H1 (cell line): ENCODE measurements around the gene MAPKAPK5. TPM values are rescaled to one million over a fixed set of nuclear protein-coding genes. Genes with fewer than 3 reads are reported as not detected.

Experiments used
- CTCF ChIA-PET: fragments of 300-600 bp; sonication (Branson Sonifier 250); formaldehyde crosslinking; loops from one replicate; lab custom pipeline; 2021; ENCODE audit not compliant: partially characterized antibody; lab: Charles Lee
- POLR2A ChIA-PET: fragments of 300-600 bp; sonication (Branson Sonifier 250); formaldehyde crosslinking; loops from one replicate; lab custom pipeline; 2021; ENCODE audit warnings: inconsistent platforms; ENCODE audit not compliant: partially characterized antibody; lab: Charles Lee
- DNase-seq, 2 experiments: peaks; one replicate each; pipeline versions ENCODE4 v3.0.0 to v3.0.0-alpha.2; 2010 to 2022; ENCODE audit warnings: low spot score in 2 of 2, low read depth in 1 of 2, mixed read lengths in 1 of 2
- FAIRE-seq: peaks from 2 replicates; lab custom pipeline; 2011; peaks lifted over from hg19 to GRCh38; lab: Jason Lieb, UNC
- H2AFZ ChIP-seq: 2 replicates; pipeline ENCODE4 v1.8.1; 2012; ENCODE audit warnings: low read length, inconsistent platforms
- H2AK5ac ChIP-seq: 2 replicates; pipeline ENCODE4 v1.6.1; 2013; ENCODE audit warnings: low read depth, low read length
- H2BK120ac ChIP-seq: replicated peaks from 2 replicates; pipeline ENCODE3; 2013; ENCODE audit warnings: low read depth, low read length, inconsistent platforms
- H2BK12ac ChIP-seq: 2 replicates; pipeline ENCODE4 v1.6.1; 2013; ENCODE audit warnings: low read depth, low read length
- H2BK15ac ChIP-seq: 2 replicates; pipeline ENCODE4 v1.6.1; 2013; ENCODE audit warnings: low read length
- H2BK20ac ChIP-seq: 2 replicates; pipeline ENCODE4 v1.6.1; 2013; ENCODE audit warnings: low read length
- H2BK5ac ChIP-seq: 2 replicates; pipeline ENCODE4 v1.6.1; 2013; ENCODE audit warnings: low read depth, low read length
- H3K14ac ChIP-seq: 2 replicates; pipeline ENCODE4 v1.6.1; 2013; ENCODE audit warnings: inconsistent platforms; ENCODE audit not compliant: insufficient read length
- H3K18ac ChIP-seq: 2 replicates; pipeline ENCODE4 v1.6.1; 2013; ENCODE audit warnings: low read length; ENCODE audit errors: extremely low read depth
- H3K23ac ChIP-seq: 2 replicates; pipeline ENCODE4 v1.6.1; 2013; ENCODE audit warnings: inconsistent platforms; ENCODE audit not compliant: insufficient read length
- H3K23me2 ChIP-seq: 2 replicates; pipeline ENCODE4 v1.6.1; 2013; ENCODE audit warnings: low read depth, low read length
- H3K27ac ChIP-seq: 2 replicates; pipeline ENCODE4 v1.6.1; 2011; ENCODE audit warnings: low read depth, low read length, inconsistent platforms
- H3K27me3 ChIP-seq, 4 experiments: replicated peaks in 1 of 4; 1 replicate in 1 of 4; 2 replicates in 3 of 4; pipeline versions ENCODE4 v1.6.1 to v1.8.1; 2011 to 2013; ENCODE audit warnings: low read length in 3 of 4, mild to moderate bottlenecking in 3 of 4, inconsistent platforms in 2 of 4, mixed read lengths in 2 of 4, moderate library complexity in 1 of 4; ENCODE audit not compliant: control insufficient read depth in 3 of 4, insufficient read depth in 3 of 4; ENCODE audit errors: extremely low read depth in 1 of 4
- H3K36me3 ChIP-seq, 4 experiments: 2 replicates each; pipeline versions ENCODE4 v1.6.1 to v1.8.1; 2011 to 2013; ENCODE audit warnings: mild to moderate bottlenecking in 4 of 4, low read length in 3 of 4, moderate library complexity in 2 of 4, control low read depth in 1 of 4, inconsistent platforms in 1 of 4; ENCODE audit not compliant: insufficient read depth in 4 of 4, control insufficient read depth in 2 of 4
- H3K4ac ChIP-seq: replicated peaks from 2 replicates; pipeline ENCODE3; 2013; ENCODE audit warnings: low read length, low read depth, mixed read lengths, inconsistent platforms; ENCODE audit not compliant: insufficient read length
- H3K4me1 ChIP-seq, 4 experiments: replicated peaks in 1 of 4; 1 replicate in 1 of 4; 2 replicates in 3 of 4; pipeline versions ENCODE4 v1.6.1 to v1.8.1; 2011 to 2013; ENCODE audit warnings: low read length in 3 of 4, inconsistent platforms in 2 of 4, mixed read lengths in 1 of 4; ENCODE audit not compliant: insufficient read depth in 4 of 4, control insufficient read depth in 3 of 4
- H3K4me2 ChIP-seq, 2 experiments: 2 replicates each; pipeline versions ENCODE4 v1.6.1 to v1.8.1; 2011 to 2013; ENCODE audit warnings: low read depth in 2 of 2, low read length in 2 of 2, control low read depth in 1 of 2, inconsistent platforms in 1 of 2, mild to moderate bottlenecking in 1 of 2; ENCODE audit not compliant: insufficient read depth in 1 of 2
- H3K4me3 ChIP-seq, 4 experiments: fragments of 200-600, 300-600 bp in 1 of 4; sonication (generic), shearing (Covaris generic), sonication (Bioruptor Twin) in 1 of 4; 2 replicates each; pipeline versions ENCODE4 v1.5.1 to v1.8.1; 2011 to 2016; ENCODE audit warnings: low read length in 4 of 4, low read depth in 3 of 4, control low read depth in 2 of 4, inconsistent platforms in 2 of 4, mild to moderate bottlenecking in 2 of 4, mixed read lengths in 1 of 4, moderate library complexity in 1 of 4; ENCODE audit not compliant: insufficient read depth in 2 of 4; ENCODE audit errors: extremely low read depth in 1 of 4
- H3K56ac ChIP-seq: replicated peaks from 2 replicates; pipeline ENCODE3; 2013; ENCODE audit warnings: low read depth, mild to moderate bottlenecking, mixed read lengths, low read length, inconsistent platforms; ENCODE audit not compliant: insufficient read length
- H3K79me1 ChIP-seq: 2 replicates; pipeline ENCODE4 v1.6.1; 2013; ENCODE audit warnings: low read depth, low read length, control low read depth
- H3K79me2 ChIP-seq, 2 experiments: 2 replicates each; pipeline versions ENCODE4 v1.6.1 to v1.8.1; 2012 to 2013; ENCODE audit warnings: low read length in 2 of 2, mild to moderate bottlenecking in 2 of 2, inconsistent platforms in 1 of 2; ENCODE audit not compliant: insufficient read depth in 2 of 2, control insufficient read depth in 1 of 2
- H3K9ac ChIP-seq, 4 experiments: replicated peaks in 1 of 4; 1 replicate in 1 of 4; 2 replicates in 3 of 4; pipeline versions ENCODE4 v1.6.1 to v1.8.1; 2011 to 2013; ENCODE audit warnings: low read depth in 3 of 4, low read length in 3 of 4, control low read depth in 2 of 4, mild to moderate bottlenecking in 2 of 4, moderate library complexity in 2 of 4, inconsistent platforms in 1 of 4; ENCODE audit errors: extremely low read depth in 1 of 4
- H3K9me3 ChIP-seq, 2 experiments: 2 replicates each; pipeline versions ENCODE4 v1.6.1 to v1.8.1; 2012 to 2013; ENCODE audit warnings: mild to moderate bottlenecking in 2 of 2, moderate library complexity in 2 of 2, control low read depth in 1 of 2, inconsistent platforms in 1 of 2, low read depth in 1 of 2, low read length in 1 of 2, mixed read lengths in 1 of 2; ENCODE audit not compliant: insufficient read depth in 2 of 2
- H4K20me1 ChIP-seq, 2 experiments: replicated peaks in 1 of 2; 2 replicates each; pipeline versions ENCODE3 to v1.8.1; 2011 to 2013; ENCODE audit warnings: inconsistent platforms in 2 of 2, low read length in 2 of 2, mild to moderate bottlenecking in 1 of 2; ENCODE audit not compliant: insufficient read depth in 2 of 2, control insufficient read depth in 1 of 2
- H4K5ac ChIP-seq: 2 replicates; pipeline ENCODE4 v1.6.1; 2013; ENCODE audit warnings: low read length, low read depth, mixed read lengths, inconsistent platforms; ENCODE audit not compliant: insufficient read length
- H4K8ac ChIP-seq: 2 replicates; pipeline ENCODE4 v1.8.0; 2013; ENCODE audit warnings: mild to moderate bottlenecking, moderate library complexity, low read length, inconsistent platforms; ENCODE audit not compliant: insufficient read depth; ENCODE audit errors: extremely low read depth
- H4K91ac ChIP-seq: replicated peaks from 2 replicates; pipeline ENCODE3; 2013; ENCODE audit warnings: low read length, mixed read lengths, inconsistent platforms; ENCODE audit not compliant: insufficient read length
- ASH2L ChIP-seq: fragments of 200-600, 300-600 bp; sonication (generic); IDR thresholded peaks from one replicate; pipeline ENCODE4 v1.7.1; 2017; ENCODE audit warnings: low read length
- CHD1 ChIP-seq: IDR thresholded peaks from 2 replicates; pipeline ENCODE4 v1.6.1; 2012; ENCODE audit warnings: low read depth, low read length, improper control_type of control experiment
- EGR1 ChIP-seq: IDR thresholded peaks from 2 replicates; pipeline ENCODE4 v1.6.1; 2011; ENCODE audit warnings: low read depth, low read length, borderline replicate concordance
- HDAC6 ChIP-seq: IDR thresholded peaks from one replicate; pipeline ENCODE4 v1.7.1; 2012; ENCODE audit warnings: low read depth, mild to moderate bottlenecking, inconsistent platforms, low read length, moderate library complexity
- NRF1 ChIP-seq: IDR thresholded peaks from 2 replicates; pipeline ENCODE4 v1.6.1; 2011; ENCODE audit warnings: mild to moderate bottlenecking, low read depth, low read length, improper control_type of control experiment
- RNF2 ChIP-seq: fragments of 200-900, 300-1000 bp; sonication (generic); IDR thresholded peaks from 2 replicates; pipeline ENCODE4 v1.7.1; 2016; ENCODE audit warnings: borderline replicate concordance, low read depth, mild to moderate bottlenecking, antibody characterized with exemption, low read length; ENCODE audit not compliant: poor library complexity, severe bottlenecking; ENCODE audit errors: missing control alignments
- SP1 ChIP-seq: IDR thresholded peaks from 2 replicates; pipeline ENCODE4 v1.6.1; 2011; ENCODE audit warnings: low read depth, low read length
- TAF1 ChIP-seq: IDR thresholded peaks from 2 replicates; pipeline ENCODE4 v1.6.1; 2011; ENCODE audit warnings: mild to moderate bottlenecking, low read depth, low read length
- TAF7 ChIP-seq: optimal IDR thresholded peaks from 2 replicates; pipeline ENCODE3; 2011; ENCODE audit warnings: low read depth, mild to moderate bottlenecking, inconsistent platforms, low read length, moderate library complexity, borderline replicate concordance
- WGBS, 2 experiments: shearing (Covaris generic) in 1 of 2; methylation state at CpG; one replicate each; pipeline versions ENCODE4 v1.1.6 to v1.1.7; 2013 to 2015; ENCODE audit warnings: low lambda C conversion rate in 2 of 2, mixed read lengths in 2 of 2, inconsistent platforms in 1 of 2, low coverage in 1 of 2, missing lambda C conversion rate in 1 of 2; ENCODE audit not compliant: insufficient replicate concordance in 2 of 2, insufficient coverage in 1 of 2, insufficient read length in 1 of 2; ENCODE audit errors: extremely low coverage in 1 of 2, missing lambda C conversion rate in 1 of 2; 5-methylcytosine and 5-hydroxymethylcytosine counted together
- polyA plus RNA-seq, 7 experiments: library from polyadenylated mRNA; depleted of rRNA in 3 of 7; stranded (reverse) in 5 of 7; unstranded in 2 of 7; fragments of >200 nt in 5 of 7; fragments of 200-250 nt in 2 of 7; gene quantifications; 1 replicate in 5 of 7; 2 replicates in 1 of 7; 4 replicates in 1 of 7; pipeline versions ENCODE4 v1.2.1 to v1.2.3, GENCODE V29; 2011 to 2013; ENCODE audit warnings: missing spikeins in 2 of 7, mixed read lengths in 2 of 7
- total RNA-seq: library from RNA; stranded (reverse); fragmentation: NEBNext Ultra II Directional; extraction: Animal tissue kit (Norgen Biotek cat#: 25700); gene quantifications from 2 replicates; pipeline ENCODE4 v1.2.1, GENCODE V29; 2021
- TF ChIP-seq, protein P1 (sequence below), 3 experiments: IDR thresholded peaks; 1 replicate in 2 of 3; 2 replicates in 1 of 3; pipeline versions ENCODE4 v1.5.1 to v1.6.1; 2011; ENCODE audit warnings: low read length in 3 of 3, mild to moderate bottlenecking in 3 of 3, inconsistent platforms in 2 of 3, low read depth in 1 of 3, moderate library complexity in 1 of 3; ENCODE audit not compliant: insufficient read depth in 1 of 3; ENCODE audit errors: control extremely low read depth in 1 of 3

MAPKAPK5 gene
- total and polyA plus RNA-seq, 2 of the 8 experiments (the other 6 are each of a cell fraction or from before 2014, with no cell fraction given): 40.0 to 91.5 TPM

DNA sequence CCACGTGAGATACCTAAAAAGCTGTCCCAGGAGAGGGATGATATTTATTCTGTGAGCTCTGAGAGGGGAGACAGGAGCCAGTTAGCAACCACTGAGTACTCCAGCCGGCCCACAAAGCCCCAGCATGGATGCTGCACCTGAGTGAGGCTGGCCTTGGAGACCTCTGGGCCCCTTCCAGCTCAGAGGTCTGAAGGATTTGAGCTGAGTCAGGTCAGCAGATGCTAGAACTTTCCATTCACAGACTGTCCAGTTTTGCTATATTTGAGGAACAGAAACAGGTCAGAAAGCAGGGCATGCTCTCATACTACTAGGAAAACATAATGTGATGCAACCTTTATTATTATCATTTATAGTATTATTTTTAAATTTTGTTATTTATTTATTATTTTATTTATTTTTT lies 15.0 kb upstream of the MAPKAPK5 start:
- H3K27ac ChIP-seq: no peak overlapping the region
- H3K27me3 ChIP-seq: no peaks in the 10 kb centered on the region
- no peak overlapping the region for H2BK20ac ChIP-seq
- FAIRE-seq (no peak), DNase-seq (no peak)
- H2AK5ac ChIP-seq: no peak overlapping the region
- H3K23me2 ChIP-seq: no peaks in the 10 kb centered on the region
- peaks cover 0 to 4% of the 10 kb centered on the region in 2 experiments; a peak in 1 of 4 replicates for H3K9me3 ChIP-seq
- H3K23ac ChIP-seq: no peak overlapping the region
- CTCF ChIA-PET: interaction anchor here (0.6 to 2.9 kb wide), 6 partner anchors 12 to 117 kb away, joined by 4 to 13 read pairs (median 6); no protein-coding TSS in a partner anchor
- no peak overlapping the region for H2BK5ac ChIP-seq
- H3K4ac ChIP-seq: no peak overlapping the region
- no peak overlapping the region for H2BK120ac ChIP-seq
- H3K4me3 ChIP-seq: no peak overlapping the region
- H3K79me2 ChIP-seq: no peaks in the 10 kb centered on the region
- no peaks in the 10 kb centered on the region for H3K36me3 ChIP-seq
- H3K14ac ChIP-seq: no peak overlapping the region
- no peak overlapping the region for H3K18ac ChIP-seq
- no peak overlapping the region for H2AFZ ChIP-seq
- H3K56ac ChIP-seq: no peak overlapping the region
- 80% methylated on average over 2 of the region's 2 CpGs; no CpG with 5 or more reads in 1 of the 2 experiments for WGBS, 2 experiments
- TF ChIP-seq TAF1 (no peak), HDAC6 (no peak), SP1 (no peak), ASH2L (no peak), TAF7 (no peak), RNF2 (no peak), NRF1 (no peak), EGR1 (no peak), CHD1 (no peak)
- TF ChIP-seq, protein P1, sequence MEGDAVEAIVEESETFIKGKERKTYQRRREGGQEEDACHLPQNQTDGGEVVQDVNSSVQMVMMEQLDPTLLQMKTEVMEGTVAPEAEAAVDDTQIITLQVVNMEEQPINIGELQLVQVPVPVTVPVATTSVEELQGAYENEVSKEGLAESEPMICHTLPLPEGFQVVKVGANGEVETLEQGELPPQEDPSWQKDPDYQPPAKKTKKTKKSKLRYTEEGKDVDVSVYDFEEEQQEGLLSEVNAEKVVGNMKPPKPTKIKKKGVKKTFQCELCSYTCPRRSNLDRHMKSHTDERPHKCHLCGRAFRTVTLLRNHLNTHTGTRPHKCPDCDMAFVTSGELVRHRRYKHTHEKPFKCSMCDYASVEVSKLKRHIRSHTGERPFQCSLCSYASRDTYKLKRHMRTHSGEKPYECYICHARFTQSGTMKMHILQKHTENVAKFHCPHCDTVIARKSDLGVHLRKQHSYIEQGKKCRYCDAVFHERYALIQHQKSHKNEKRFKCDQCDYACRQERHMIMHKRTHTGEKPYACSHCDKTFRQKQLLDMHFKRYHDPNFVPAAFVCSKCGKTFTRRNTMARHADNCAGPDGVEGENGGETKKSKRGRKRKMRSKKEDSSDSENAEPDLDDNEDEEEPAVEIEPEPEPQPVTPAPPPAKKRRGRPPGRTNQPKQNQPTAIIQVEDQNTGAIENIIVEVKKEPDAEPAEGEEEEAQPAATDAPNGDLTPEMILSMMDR (IDR thresholded peaks at IDR 0.05; ENCODE audit: control extremely low read depth in 1 of 3, insufficient read depth in 1 of 3, low read depth in 1 of 3, low read length in 3 of 3): no peak
- TF ChIP-seq, all 59 proteins: peak for 0
- H4K91ac ChIP-seq: no peak overlapping the region
- H3K4me2 ChIP-seq: no peak overlapping the region
- no peak overlapping the region for H2BK12ac ChIP-seq
- H4K5ac ChIP-seq: no peak overlapping the region
- H4K8ac ChIP-seq: no peak overlapping the region
- H3K79me1 ChIP-seq: no peaks in the 10 kb centered on the region
- no peak overlapping the region for H2BK15ac ChIP-seq
- POLR2A ChIA-PET: interaction anchor here (0.5 to 4.7 kb wide), 3 partner anchors 10 to 506 kb away, joined by 4 to 26 read pairs (median 5); partner anchors contain the start of gene MAPKAPK5
- H3K9ac ChIP-seq: no peak overlapping the region
- no peaks in the 10 kb centered on the region for H4K20me1 ChIP-seq
- peaks cover 0 to 3% (median 0%) of the 10 kb centered on the region in 4 experiments; a peak in 1 of 7 replicates for H3K4me1 ChIP-seq
